ENCODE data around the gene MRPL58.
"Not testable (repeated sequence)": the region's sequence is repeated elsewhere in the genome, so short reads cannot be mapped to it uniquely, and the experiment has no call there.

MRPL58 gene

DNA sequence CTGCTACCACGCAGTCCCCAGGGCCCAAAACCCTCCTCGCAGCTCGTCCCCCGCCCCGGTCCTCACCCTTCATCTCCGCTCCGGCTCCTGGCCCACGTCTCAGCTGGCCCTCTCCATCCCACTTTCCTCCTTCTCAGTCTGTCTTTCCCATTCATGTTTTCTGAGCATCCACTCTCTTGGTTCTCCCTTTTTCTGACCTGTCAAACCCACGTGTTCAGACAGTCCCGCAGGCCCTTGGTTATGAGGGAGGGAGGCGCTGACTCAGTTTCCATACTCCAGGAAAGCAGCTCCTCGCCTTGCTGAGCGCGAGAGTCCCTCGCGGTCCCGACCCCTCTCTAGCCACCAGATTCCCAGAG lies 39.5 kb upstream of the MRPL58 start:
- Histone ChIP-seq H3K36me3 (ENCODE audit: control insufficient read depth, insufficient read depth, low read length) (no peaks in the 10 kb centered on the region), H3K4me3 (ENCODE audit: extremely low read depth, insufficient read depth, low read length, poor library complexity, severe bottlenecking) (no peak overlapping the region), H3K4me1 (ENCODE audit: control insufficient read depth, insufficient read depth, low read length, poor library complexity, severe bottlenecking) (peaks cover 4% of the 10 kb centered on the region), H3K27ac (ENCODE audit: low read depth, low read length, severe bottlenecking) (no peak overlapping the region), H3K9me3 (ENCODE audit: control insufficient read depth, low read length) (no peaks in the 10 kb centered on the region)
- WGBS, 2 experiments (ENCODE audit: insufficient coverage in 2 of 2) = 16 to 21% methylated on average over 12 of the region's 17 CpGs

DNA sequence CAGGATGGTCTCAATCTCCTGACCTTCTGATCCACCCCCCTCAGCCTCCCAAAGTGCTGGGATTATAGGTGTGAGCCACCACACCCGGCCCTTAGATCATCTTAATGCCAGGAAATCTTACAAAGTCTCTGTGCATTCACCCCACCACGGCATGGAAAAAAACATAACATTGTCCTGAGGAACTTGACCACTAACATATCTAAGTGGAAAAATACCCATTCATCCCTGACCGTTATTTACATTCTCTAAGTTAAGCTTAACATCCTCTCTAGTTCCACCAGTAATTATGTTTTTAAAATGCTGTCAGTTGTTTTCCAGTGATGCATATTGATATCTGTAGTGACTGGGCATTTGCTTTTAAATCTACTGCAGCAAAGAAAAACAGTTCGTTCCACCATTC lies 36.5 kb upstream of the MRPL58 start:
- Histone ChIP-seq H3K27ac (ENCODE audit: low read depth, low read length, severe bottlenecking) (no peak overlapping the region), H3K36me3 (ENCODE audit: control insufficient read depth, insufficient read depth, low read length) (no peaks in the 10 kb centered on the region), H3K4me3 (ENCODE audit: extremely low read depth, insufficient read depth, low read length, poor library complexity, severe bottlenecking) (no peak overlapping the region), H3K4me1 (ENCODE audit: control insufficient read depth, insufficient read depth, low read length, poor library complexity, severe bottlenecking) (peaks cover 4% of the 10 kb centered on the region), H3K9me3 (ENCODE audit: control insufficient read depth, low read length) (no peaks in the 10 kb centered on the region)
- 71 to 73% methylated on average over 2 to 4 of the region's 4 CpGs for WGBS, 2 experiments (ENCODE audit: insufficient coverage in 2 of 2)

DNA sequence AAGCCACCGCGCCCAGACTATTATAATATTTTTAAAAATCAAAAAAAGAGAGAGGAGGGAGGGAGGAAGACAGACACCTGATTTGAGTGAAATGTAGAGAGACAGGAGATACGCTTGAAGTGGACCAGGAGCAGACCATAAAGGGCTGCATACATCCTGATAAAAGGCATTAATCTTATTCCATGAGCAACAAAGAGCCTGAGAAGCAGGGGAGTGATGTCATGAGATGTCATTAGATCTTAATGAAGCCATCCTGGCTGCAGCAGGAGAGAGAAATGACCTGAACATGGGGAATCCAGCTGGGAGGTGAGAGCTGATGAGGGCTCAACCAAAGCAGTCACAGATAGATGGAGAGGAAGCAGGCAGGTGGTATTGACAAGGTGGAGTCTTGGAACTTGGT lies 34.7 kb upstream of the MRPL58 start:
- Histone ChIP-seq H3K4me1 (ENCODE audit: control insufficient read depth, insufficient read depth, low read length, poor library complexity, severe bottlenecking) (peaks cover 7% of the 10 kb centered on the region), H3K4me3 (ENCODE audit: extremely low read depth, insufficient read depth, low read length, poor library complexity, severe bottlenecking) (no peak overlapping the region), H3K27ac (ENCODE audit: low read depth, low read length, severe bottlenecking) (no peak overlapping the region), H3K36me3 (ENCODE audit: control insufficient read depth, insufficient read depth, low read length) (no peaks in the 10 kb centered on the region), H3K9me3 (ENCODE audit: control insufficient read depth, low read length) (no peaks in the 10 kb centered on the region)
- WGBS, 2 experiments (ENCODE audit: insufficient coverage in 2 of 2) = 90% methylated on average over 1 of the region's 3 CpGs; no CpG with 5 or more reads in 1 of the 2 experiments

GRCh38 chr17:74978240-74978639 lies 34.2 kb upstream of the MRPL58 start:
- no peak overlapping the region for H3K4me3 ChIP-seq (ENCODE audit: extremely low read depth, insufficient read depth, low read length, poor library complexity, severe bottlenecking)
- H3K27ac ChIP-seq (ENCODE audit: low read depth, low read length, severe bottlenecking) = no peak overlapping the region
- 78% methylated on average over 3 of the region's 3 CpGs; no CpG with 5 or more reads in 1 of the 2 experiments for WGBS, 2 experiments (ENCODE audit: insufficient coverage in 2 of 2)
- H3K36me3 ChIP-seq (ENCODE audit: control insufficient read depth, insufficient read depth, low read length) = no peaks in the 10 kb centered on the region
- H3K4me1 ChIP-seq (ENCODE audit: control insufficient read depth, insufficient read depth, low read length, poor library complexity, severe bottlenecking) = peaks cover 7% of the 10 kb centered on the region
- no peaks in the 10 kb centered on the region for H3K9me3 ChIP-seq (ENCODE audit: control insufficient read depth, low read length)

DNA sequence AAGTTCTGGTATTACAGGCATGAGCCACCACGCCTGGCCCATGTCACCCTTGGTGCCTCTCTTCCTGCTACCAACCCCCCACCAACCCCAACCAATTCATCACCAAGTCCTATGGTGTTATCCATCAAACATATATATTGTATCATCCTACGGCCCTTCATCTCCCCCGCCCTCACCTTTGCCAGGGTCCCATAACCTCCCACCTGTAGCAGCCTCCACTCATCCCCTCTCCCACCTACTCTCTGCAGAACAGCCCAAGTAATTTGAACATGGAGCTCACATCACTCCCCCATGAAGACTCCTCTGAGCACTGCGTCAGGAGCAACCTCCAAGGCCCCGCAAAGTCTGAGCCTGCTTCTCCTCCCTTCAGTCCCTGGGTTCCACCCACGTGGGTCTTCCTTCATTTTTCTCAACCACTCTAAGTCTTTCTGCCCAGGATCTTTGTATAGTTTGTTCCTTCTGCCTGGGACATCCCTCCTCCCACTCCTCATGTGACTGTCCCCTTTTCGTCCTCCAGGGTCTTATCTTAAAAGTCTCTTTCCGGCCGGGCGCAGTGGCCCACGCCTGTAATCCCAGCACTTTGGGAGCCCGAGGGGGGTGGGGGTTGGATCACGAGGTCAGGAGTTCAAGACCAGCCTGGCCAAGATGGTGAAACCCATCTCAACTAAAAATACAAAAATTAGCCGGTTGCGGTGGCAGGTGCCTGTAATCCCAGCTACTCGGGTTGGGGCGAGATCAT lies 32.9 kb upstream of the MRPL58 start:
- Histone ChIP-seq H3K36me3 (ENCODE audit: control insufficient read depth, insufficient read depth, low read length) (no peaks in the 10 kb centered on the region), H3K27ac (ENCODE audit: low read depth, low read length, severe bottlenecking) (no peak overlapping the region), H3K4me1 (ENCODE audit: control insufficient read depth, insufficient read depth, low read length, poor library complexity, severe bottlenecking) (peaks cover 7% of the 10 kb centered on the region), H3K9me3 (ENCODE audit: control insufficient read depth, low read length) (no peaks in the 10 kb centered on the region), H3K4me3 (ENCODE audit: extremely low read depth, insufficient read depth, low read length, poor library complexity, severe bottlenecking) (no peak overlapping the region)
- 82 to 88% methylated on average over 12 of the region's 17 CpGs for WGBS, 2 experiments (ENCODE audit: insufficient coverage in 2 of 2)

GRCh38 chr17:74981318-74981978 lies 31.0 kb upstream of the MRPL58 start:
- peaks cover 7% of the 10 kb centered on the region for H3K4me1 ChIP-seq (ENCODE audit: control insufficient read depth, insufficient read depth, low read length, poor library complexity, severe bottlenecking)
- H3K4me3 ChIP-seq (ENCODE audit: extremely low read depth, insufficient read depth, low read length, poor library complexity, severe bottlenecking) = peak overlapping the region; percentile 59
- peak overlapping the region; percentile 93 for H3K27ac ChIP-seq (ENCODE audit: low read depth, low read length, severe bottlenecking)
- H3K9me3 ChIP-seq (ENCODE audit: control insufficient read depth, low read length) = no peaks in the 10 kb centered on the region
- WGBS, 2 experiments (ENCODE audit: insufficient coverage in 2 of 2) = 84 to 87% methylated on average over 10 of the region's 16 CpGs
- no peaks in the 10 kb centered on the region for H3K36me3 ChIP-seq (ENCODE audit: control insufficient read depth, insufficient read depth, low read length)

DNA sequence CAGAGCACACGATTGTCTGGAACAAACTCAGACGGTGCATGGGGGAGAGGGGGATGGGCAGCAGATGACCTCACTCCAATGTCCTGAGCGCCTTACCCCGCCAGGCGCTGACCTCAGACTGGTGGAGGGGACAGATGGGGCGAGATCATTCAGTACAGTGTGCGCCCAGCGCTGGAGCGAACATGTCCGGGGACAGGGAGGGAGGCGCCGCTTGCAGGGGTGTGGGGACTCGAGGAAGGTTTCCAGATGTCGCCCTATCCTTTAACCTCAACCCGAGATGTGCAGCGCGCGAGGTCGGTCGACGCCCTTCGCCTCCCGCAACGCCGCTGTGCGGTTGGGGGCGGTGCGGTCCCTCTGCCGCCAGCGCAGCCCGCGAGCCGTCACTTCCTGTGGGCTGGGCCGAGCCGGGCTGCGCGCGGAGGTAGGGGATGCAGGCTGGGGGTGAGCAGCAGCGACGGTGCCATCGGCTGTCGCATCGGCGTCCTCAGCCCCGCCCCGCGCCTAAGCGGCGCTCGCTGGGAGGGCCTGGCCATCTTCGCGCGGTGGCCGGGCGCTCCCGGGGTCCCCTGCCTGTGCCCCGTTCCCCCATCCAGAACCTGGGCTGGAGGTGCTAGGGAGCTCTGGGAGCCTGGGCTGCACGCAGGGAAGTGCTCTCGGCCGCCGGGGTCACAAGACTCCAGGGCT lies 30.3 kb upstream of the MRPL58 start:
- no peaks in the 10 kb centered on the region for H3K9me3 ChIP-seq (ENCODE audit: control insufficient read depth, low read length)
- peak overlapping the region; percentile 59 for H3K4me3 ChIP-seq (ENCODE audit: extremely low read depth, insufficient read depth, low read length, poor library complexity, severe bottlenecking)
- H3K4me1 ChIP-seq (ENCODE audit: control insufficient read depth, insufficient read depth, low read length, poor library complexity, severe bottlenecking) = peaks cover 7% of the 10 kb centered on the region
- H3K36me3 ChIP-seq (ENCODE audit: control insufficient read depth, insufficient read depth, low read length) = no peaks in the 10 kb centered on the region
- H3K27ac ChIP-seq (ENCODE audit: low read depth, low read length, severe bottlenecking) = peak overlapping the region; percentile 93
- 1% methylated on average over 26 to 57 of the region's 61 CpGs for WGBS, 2 experiments (ENCODE audit: insufficient coverage in 2 of 2)

DNA sequence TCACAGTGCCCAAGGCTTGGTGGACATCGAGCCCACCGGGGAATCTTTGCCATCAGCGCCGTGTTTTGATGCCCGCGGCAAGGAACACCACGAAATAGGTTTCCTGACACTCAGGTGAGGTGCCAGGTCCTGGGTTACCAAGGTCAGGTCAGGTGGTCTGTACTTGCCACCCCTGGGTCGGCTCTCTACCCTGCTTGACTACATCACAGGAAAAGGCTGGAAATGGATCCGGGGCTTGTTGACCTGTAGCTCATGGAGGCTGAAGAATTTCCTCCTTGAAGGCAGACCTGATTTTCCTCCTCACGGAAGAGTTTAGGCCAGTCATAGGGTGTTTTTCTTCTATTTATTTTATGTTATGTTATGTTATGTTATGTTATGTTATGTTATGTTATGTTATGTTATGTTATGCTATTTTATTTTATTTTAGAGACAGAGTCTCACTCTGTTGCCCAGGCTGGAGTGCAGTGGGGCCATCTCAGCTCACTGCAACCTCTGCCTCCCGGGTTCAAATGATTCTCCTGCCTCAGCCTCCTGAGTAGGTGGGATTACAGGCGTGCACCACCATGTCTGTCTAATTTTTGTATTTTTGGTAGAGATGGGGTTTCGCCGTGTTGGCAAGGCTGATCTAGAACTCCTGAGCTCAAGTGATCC lies 29.7 kb upstream of the MRPL58 start:
- WGBS, 2 experiments (ENCODE audit: insufficient coverage in 2 of 2) = 11 to 19% methylated on average over 9 to 11 of the region's 14 CpGs

DNA sequence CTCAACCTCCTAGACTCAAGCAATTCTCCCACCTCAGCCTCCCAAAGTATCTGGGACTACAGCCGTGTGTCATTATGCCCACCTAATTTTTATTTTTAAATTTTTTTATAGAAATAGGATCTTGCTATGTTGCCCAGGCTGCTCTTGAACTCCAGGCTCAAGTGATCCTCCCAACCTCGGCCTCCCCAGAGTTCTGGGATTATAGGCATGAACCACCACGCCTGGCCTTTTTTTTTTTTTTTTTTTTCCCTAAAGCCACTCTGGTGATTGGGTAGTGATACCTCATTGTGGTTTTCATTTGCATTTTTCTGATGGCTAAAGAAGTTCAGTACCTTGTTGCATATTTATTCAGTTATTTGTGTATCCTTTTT lies 26.3 kb upstream of the MRPL58 start:
- WGBS, 2 experiments (ENCODE audit: insufficient coverage in 2 of 2) = no CpG with 5 or more reads among the region's 3 CpGs
- no peak overlapping the region for H3K4me3 ChIP-seq (ENCODE audit: extremely low read depth, insufficient read depth, low read length, poor library complexity, severe bottlenecking)
- peaks cover 9% of the 10 kb centered on the region for H3K4me1 ChIP-seq (ENCODE audit: control insufficient read depth, insufficient read depth, low read length, poor library complexity, severe bottlenecking)

More for the DNA sequence above, 29.7 kb upstream of the MRPL58 start:
- H3K4me1 ChIP-seq (ENCODE audit: control insufficient read depth, insufficient read depth, low read length, poor library complexity, severe bottlenecking); H3K9me3 ChIP-seq (ENCODE audit: control insufficient read depth, low read length); H3K36me3 ChIP-seq (ENCODE audit: control insufficient read depth, insufficient read depth, low read length): not testable (repeated sequence)
- peak overlapping the region; percentile 59 for H3K4me3 ChIP-seq (ENCODE audit: extremely low read depth, insufficient read depth, low read length, poor library complexity, severe bottlenecking)
- peak overlapping the region; percentile 93 for H3K27ac ChIP-seq (ENCODE audit: low read depth, low read length, severe bottlenecking)

GRCh38 chr17:74987418-74987908 lies 25.0 kb upstream of the MRPL58 start, which contains the start of gene CDR2L:
Gene CDR2L, plus strand, starts transcription at chr17:74987632. Its CDS starts 412 bp downstream, at chr17:74988044.
- Histone ChIP-seq H3K9me3 (ENCODE audit: control insufficient read depth, low read length) (no peaks in the 10 kb centered on the region), H3K36me3 (ENCODE audit: control insufficient read depth, insufficient read depth, low read length) (peaks cover 22% of the 10 kb centered on the region), H3K27ac (ENCODE audit: low read depth, low read length, severe bottlenecking) (peak within 1 kb of the TSS; percentile 97), H3K4me3 (ENCODE audit: extremely low read depth, insufficient read depth, low read length, poor library complexity, severe bottlenecking) (peak within 1 kb of the TSS; percentile 82), H3K4me1 (ENCODE audit: control insufficient read depth, insufficient read depth, low read length, poor library complexity, severe bottlenecking) (peaks cover 3% of the 10 kb centered on the region)
- WGBS, 2 experiments (ENCODE audit: insufficient coverage in 2 of 2) = 0% methylated on average over 40 to 46 of the region's 51 CpGs

More for the DNA sequence above, 26.3 kb upstream of the MRPL58 start:
- Histone ChIP-seq H3K36me3 (ENCODE audit: control insufficient read depth, insufficient read depth, low read length) (peaks cover 14% of the 10 kb centered on the region), H3K9me3 (ENCODE audit: control insufficient read depth, low read length) (no peaks in the 10 kb centered on the region), H3K27ac (ENCODE audit: low read depth, low read length, severe bottlenecking) (no peak overlapping the region)
